C4-2B (cell line): ENCODE results near the gene PHF5A.

Experiments
- CTCF ChIP-seq: fragments of 450-650 bp; conservative IDR thresholded peaks from 2 replicates; pipeline ENCODE4 v1.5.1; 2017; ENCODE audit warnings: mild to moderate bottlenecking
- ZFX ChIP-seq: fragments of 450-650 bp; IDR thresholded peaks from 2 replicates; pipeline ENCODE4 v1.6.1; 2017

GRCh38 chr22:41471568-41471967 is 3.1 kb upstream of the PHF5A start:
- no peak for TF ChIP-seq CTCF
- no peak for TF ChIP-seq ZFX
